ENCODE data around the gene CXorf49. TPM values are rescaled to one million over a fixed set of nuclear protein-coding genes. Genes with fewer than 3 reads are reported as not detected.

CXorf49 gene
- total RNA-seq, 1 donor from 2014 or later = not detected

- Histone ChIP-seq H3K27ac (ENCODE audit: low read depth, low read length) (no peak overlapping the region), H3K27me3 (ENCODE audit: control insufficient read depth in 3 of 3, insufficient read depth in 3 of 3, low read length in 3 of 3) (peaks cover 0 to 5% (median 0%) of the 10 kb centered on the region in 3 donors), H3K36me3 (ENCODE audit: control insufficient read depth in 3 of 3, insufficient read depth in 3 of 3, low read length in 3 of 3) (no peaks in the 10 kb centered on the region), H3K9me3 (ENCODE audit: control insufficient read depth in 3 of 3, low read length in 3 of 3) (no peaks in the 10 kb centered on the region), H3K4me1 (ENCODE audit: control insufficient read depth in 3 of 3, insufficient read depth in 3 of 3, low read length in 3 of 3) (no peaks in the 10 kb centered on the region), H3K9ac (ENCODE audit: low read depth in 1 of 3, low read length in 3 of 3) (no peak overlapping the region), H3K4me3 (ENCODE audit: low read length in 3 of 3) (no peak overlapping the region)
Observed at GRCh38 chrX:71664889-71665491, 53.1 kb downstream of the CXorf49 start.

Small RNAs within 50 kb of the gene (small RNA-seq; reads per million reads assigned to genes)
- gene BX276092.4 (not detected), gene BX276092.6 (not detected), gene BX276092.8 (not detected)

Other genes with a start within 250 kb of the CXorf49 start
- gene OGT, start 185.2 kb downstream of the CXorf49 start, total RNA-seq = 123 TPM
- gene GCNA, start 139.8 kb downstream of the CXorf49 start, total RNA-seq = 2.6 TPM
- not detected for gene CXCR3, start 99.8 kb downstream of the CXorf49 start, total RNA-seq
- not detected for gene CXorf49B, start 45.1 kb upstream of the CXorf49 start, total RNA-seq
- gene NHSL2, start 192.6 kb upstream of the CXorf49 start, total RNA-seq = 4.7 TPM